IMR-90 (cell line): ENCODE data around the gene STUM.

Experiments used
- BHLHE40 ChIP-seq: fragments of 150-350 bp; IDR thresholded peaks from 2 replicates; pipeline ENCODE4 v1.6.1; 2016; ENCODE audit warnings: mild to moderate bottlenecking, low read depth, low read length
- CHD1 ChIP-seq: IDR thresholded peaks from 2 replicates; pipeline ENCODE4 v1.6.1; 2012; ENCODE audit warnings: low read depth, low read length, improper control_type of control experiment
- MAZ ChIP-seq: IDR thresholded peaks from 2 replicates; pipeline ENCODE4 v1.6.1; 2012; ENCODE audit warnings: low read depth, mild to moderate bottlenecking, low read length, improper control_type of control experiment, moderate library complexity, borderline replicate concordance
- MXI1 ChIP-seq: IDR thresholded peaks from 2 replicates; pipeline ENCODE4 v1.6.1; 2012; ENCODE audit warnings: low read depth, mild to moderate bottlenecking, low read length, moderate library complexity, borderline replicate concordance
- POLR2A ChIP-seq: IDR thresholded peaks from 2 replicates; pipeline ENCODE4 v1.6.1; 2012; ENCODE audit warnings: mild to moderate bottlenecking, low read depth, low read length
- RAD21 ChIP-seq: IDR thresholded peaks from 2 replicates; pipeline ENCODE4 v1.6.1; 2012; ENCODE audit warnings: low read length, improper control_type of control experiment
- SMC3 ChIP-seq: fragments of 150-350 bp; IDR thresholded peaks from 2 replicates; pipeline ENCODE4 v1.6.1; 2016; ENCODE audit warnings: low read depth, mild to moderate bottlenecking, antibody characterized with exemption, low read length, moderate library complexity
- TF ChIP-seq, protein P1 (sequence below): conservative IDR thresholded peaks from 2 replicates; pipeline ENCODE4 v1.5.1; 2012; ENCODE audit warnings: mild to moderate bottlenecking, low read depth, low read length, improper control_type of control experiment
- TF ChIP-seq, protein P2 (sequence below): fragments of 150-350 bp; IDR thresholded peaks from 2 replicates; pipeline ENCODE4 v1.6.1; 2017; ENCODE audit warnings: mild to moderate bottlenecking, antibody characterized with exemption, low read length, low read depth

DNA sequence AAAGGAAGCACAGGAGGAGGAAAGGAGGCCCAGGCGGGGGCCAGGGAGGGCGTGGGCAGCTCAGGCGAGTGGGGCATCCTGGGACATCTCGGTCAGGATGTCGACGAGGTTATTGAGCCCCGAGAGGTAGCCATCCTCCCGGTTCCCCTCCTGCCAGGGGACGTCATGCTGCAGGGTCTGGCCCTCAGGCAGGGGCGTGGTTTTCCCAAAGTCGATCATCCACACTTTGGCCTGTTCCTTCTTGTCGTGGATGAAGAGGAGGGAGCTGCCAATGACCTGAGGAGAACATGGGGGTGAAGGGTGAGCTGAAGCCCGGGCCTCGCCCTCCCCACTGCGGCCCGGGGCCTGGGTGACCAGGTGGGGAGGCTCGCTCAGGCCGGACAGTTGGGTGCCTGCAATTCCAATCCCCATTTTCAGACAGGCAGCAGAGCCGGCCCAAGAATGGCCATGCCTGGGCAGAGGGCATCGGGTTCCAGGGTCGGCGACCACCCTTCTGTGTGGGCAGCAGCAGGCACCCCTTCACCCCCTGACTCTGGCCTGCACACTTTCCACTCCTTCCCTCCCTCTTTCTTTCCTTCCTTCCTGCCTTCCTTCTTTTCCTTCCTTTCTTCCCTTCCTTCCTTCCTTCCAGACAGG is 86.2 kb downstream of the STUM start:
- no peak for TF ChIP-seq CHD1
- TF ChIP-seq, protein P1, sequence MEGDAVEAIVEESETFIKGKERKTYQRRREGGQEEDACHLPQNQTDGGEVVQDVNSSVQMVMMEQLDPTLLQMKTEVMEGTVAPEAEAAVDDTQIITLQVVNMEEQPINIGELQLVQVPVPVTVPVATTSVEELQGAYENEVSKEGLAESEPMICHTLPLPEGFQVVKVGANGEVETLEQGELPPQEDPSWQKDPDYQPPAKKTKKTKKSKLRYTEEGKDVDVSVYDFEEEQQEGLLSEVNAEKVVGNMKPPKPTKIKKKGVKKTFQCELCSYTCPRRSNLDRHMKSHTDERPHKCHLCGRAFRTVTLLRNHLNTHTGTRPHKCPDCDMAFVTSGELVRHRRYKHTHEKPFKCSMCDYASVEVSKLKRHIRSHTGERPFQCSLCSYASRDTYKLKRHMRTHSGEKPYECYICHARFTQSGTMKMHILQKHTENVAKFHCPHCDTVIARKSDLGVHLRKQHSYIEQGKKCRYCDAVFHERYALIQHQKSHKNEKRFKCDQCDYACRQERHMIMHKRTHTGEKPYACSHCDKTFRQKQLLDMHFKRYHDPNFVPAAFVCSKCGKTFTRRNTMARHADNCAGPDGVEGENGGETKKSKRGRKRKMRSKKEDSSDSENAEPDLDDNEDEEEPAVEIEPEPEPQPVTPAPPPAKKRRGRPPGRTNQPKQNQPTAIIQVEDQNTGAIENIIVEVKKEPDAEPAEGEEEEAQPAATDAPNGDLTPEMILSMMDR, result no peak
- no peak for TF ChIP-seq RAD21
- TF ChIP-seq, protein P2, sequence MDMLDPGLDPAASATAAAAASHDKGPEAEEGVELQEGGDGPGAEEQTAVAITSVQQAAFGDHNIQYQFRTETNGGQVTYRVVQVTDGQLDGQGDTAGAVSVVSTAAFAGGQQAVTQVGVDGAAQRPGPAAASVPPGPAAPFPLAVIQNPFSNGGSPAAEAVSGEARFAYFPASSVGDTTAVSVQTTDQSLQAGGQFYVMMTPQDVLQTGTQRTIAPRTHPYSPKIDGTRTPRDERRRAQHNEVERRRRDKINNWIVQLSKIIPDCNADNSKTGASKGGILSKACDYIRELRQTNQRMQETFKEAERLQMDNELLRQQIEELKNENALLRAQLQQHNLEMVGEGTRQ, result no peak
- TF ChIP-seq POLR2A, result no peak
- TF ChIP-seq MAZ, result no peak
- no peak for TF ChIP-seq BHLHE40
- no peak for TF ChIP-seq MXI1
- TF ChIP-seq SMC3, result no peak
